Measurements from ENCODE around the gene ARHGEF28. TPM values are rescaled to one million over a fixed set of nuclear protein-coding genes. Genes with fewer than 3 reads are reported as not detected.

The ARHGEF28 gene
- total RNA-seq, 4 donors from 2014 or later: 0.52 to 1.2 (median 0.98) TPM

DNA sequence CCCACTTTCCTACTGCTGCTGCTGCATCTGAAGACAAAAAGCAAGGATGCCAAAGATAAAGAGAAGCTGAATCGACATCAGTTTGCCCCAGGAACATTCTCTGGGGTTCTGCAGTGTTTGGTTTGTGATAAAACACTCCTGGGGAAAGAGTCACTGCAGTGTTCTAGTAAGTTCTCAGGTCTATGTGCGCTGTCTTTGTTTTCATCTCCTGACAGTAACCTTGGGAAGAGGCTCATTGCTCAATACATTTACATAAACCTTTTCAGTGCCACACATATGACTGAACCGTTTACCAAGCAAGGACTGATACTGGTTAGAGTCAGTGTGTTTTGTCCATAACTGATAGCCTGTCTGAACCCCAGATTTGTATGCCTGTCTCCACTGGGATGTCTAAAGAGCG, 232.1 kb downstream of the ARHGEF28 start:
- intact Hi-C loops (cut with DNase I; ENCODE audit: low total_unique reads): no loop called here
- in situ Hi-C loops (cut with MboI; ENCODE audit: low sequenced_read_pairs in 4 of 4): no loop called here
- H3K27me3 ChIP-seq: no peaks in the 10 kb centered on the region

DNA sequence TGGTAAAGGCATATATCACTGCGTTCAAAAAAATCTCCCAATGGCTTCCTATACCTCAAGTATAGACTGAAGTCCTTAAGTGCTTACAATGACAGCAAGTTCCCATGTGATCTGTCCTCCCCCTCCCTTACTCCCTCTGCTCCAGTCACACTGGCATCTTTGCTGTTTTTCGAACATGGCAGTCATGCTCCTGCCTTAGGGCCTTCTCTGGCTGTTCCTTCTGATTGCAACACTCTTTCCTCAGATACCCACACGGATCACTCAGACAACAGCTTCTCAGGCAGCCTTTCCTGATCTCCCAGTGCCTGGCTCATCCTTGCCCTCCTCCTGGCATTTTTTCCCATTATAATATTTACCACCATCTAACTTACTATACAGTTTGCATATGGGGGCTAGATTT, 232.8 kb downstream of the ARHGEF28 start:
- TF ChIP-seq, protein P1, sequence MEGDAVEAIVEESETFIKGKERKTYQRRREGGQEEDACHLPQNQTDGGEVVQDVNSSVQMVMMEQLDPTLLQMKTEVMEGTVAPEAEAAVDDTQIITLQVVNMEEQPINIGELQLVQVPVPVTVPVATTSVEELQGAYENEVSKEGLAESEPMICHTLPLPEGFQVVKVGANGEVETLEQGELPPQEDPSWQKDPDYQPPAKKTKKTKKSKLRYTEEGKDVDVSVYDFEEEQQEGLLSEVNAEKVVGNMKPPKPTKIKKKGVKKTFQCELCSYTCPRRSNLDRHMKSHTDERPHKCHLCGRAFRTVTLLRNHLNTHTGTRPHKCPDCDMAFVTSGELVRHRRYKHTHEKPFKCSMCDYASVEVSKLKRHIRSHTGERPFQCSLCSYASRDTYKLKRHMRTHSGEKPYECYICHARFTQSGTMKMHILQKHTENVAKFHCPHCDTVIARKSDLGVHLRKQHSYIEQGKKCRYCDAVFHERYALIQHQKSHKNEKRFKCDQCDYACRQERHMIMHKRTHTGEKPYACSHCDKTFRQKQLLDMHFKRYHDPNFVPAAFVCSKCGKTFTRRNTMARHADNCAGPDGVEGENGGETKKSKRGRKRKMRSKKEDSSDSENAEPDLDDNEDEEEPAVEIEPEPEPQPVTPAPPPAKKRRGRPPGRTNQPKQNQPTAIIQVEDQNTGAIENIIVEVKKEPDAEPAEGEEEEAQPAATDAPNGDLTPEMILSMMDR (IDR thresholded peaks at IDR 0.05 in 4 of 5, conservative IDR thresholded peaks at IDR 0.05 in 1 of 5): no peak
- no peak for TF ChIP-seq POLR2A (IDR thresholded peaks at IDR 0.05)
- H3K4me1 ChIP-seq: peaks cover 0 to 4% of the 10 kb centered on the region in 2 donors
- ATAC-seq (no peak), DNase-seq (no peak)
- H3K9me3 ChIP-seq: no peaks in the 10 kb centered on the region
- no peaks in the 10 kb centered on the region for H3K27me3 ChIP-seq
- intact Hi-C loops (cut with DNase I; ENCODE audit: low total_unique reads) (no loop called here), in situ Hi-C loops (cut with MboI; ENCODE audit: low sequenced_read_pairs in 4 of 4) (no loop called here)
- H3K4me3 ChIP-seq: no peak overlapping the region
- no peaks in the 10 kb centered on the region for H3K36me3 ChIP-seq
- no peak overlapping the region for H3K27ac ChIP-seq

More for the DNA sequence above, 232.1 kb downstream of the ARHGEF28 start:
- Histone ChIP-seq H3K9me3 (no peaks in the 10 kb centered on the region), H3K36me3 (no peaks in the 10 kb centered on the region), H3K4me1 (peaks cover 0 to 4% of the 10 kb centered on the region in 2 donors), H3K27ac (no peak overlapping the region), H3K4me3 (no peak overlapping the region)
- no peak for ATAC-seq
- TF ChIP-seq, protein P1 (IDR thresholded peaks at IDR 0.05 in 4 of 5, conservative IDR thresholded peaks at IDR 0.05 in 1 of 5): no peak
- no peak for TF ChIP-seq POLR2A (IDR thresholded peaks at IDR 0.05)
- DNase-seq: no peak

DNA sequence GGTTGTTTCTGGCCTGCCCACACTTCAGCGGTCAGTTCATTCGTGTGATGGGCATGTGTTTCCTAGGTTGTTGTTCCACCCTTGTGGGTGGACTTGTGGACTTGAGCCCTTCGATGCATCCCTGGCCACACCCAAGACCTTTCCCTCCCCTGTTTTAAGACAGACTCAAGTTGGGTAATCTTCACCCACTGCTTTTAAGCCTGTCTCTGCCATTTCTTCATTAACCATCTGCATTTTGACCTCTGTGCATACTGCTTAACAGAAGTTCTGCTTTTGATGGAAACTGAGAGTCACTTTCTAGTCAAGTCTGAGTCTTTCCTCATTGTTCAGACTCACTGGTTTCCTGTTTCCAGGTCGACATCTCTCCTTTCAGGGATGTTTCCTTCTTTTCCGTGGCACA, 233.7 kb downstream of the ARHGEF28 start:
- H3K9me3 ChIP-seq: no peaks in the 10 kb centered on the region
- no peaks in the 10 kb centered on the region for H3K27me3 ChIP-seq
- H3K27ac ChIP-seq: no peak overlapping the region
- intact Hi-C loops (cut with DNase I; ENCODE audit: low total_unique reads): no loop called here
- no peak for ATAC-seq
- peaks cover 0 to 4% of the 10 kb centered on the region in 2 donors for H3K4me1 ChIP-seq
- in situ Hi-C loops (cut with MboI; ENCODE audit: low sequenced_read_pairs in 4 of 4): no loop called here
- no peak for TF ChIP-seq POLR2A (IDR thresholded peaks at IDR 0.05)
- TF ChIP-seq, protein P1 (IDR thresholded peaks at IDR 0.05 in 4 of 5, conservative IDR thresholded peaks at IDR 0.05 in 1 of 5): no peak
- H3K4me3 ChIP-seq: no peak overlapping the region
- H3K36me3 ChIP-seq: no peaks in the 10 kb centered on the region
- no peak for DNase-seq

DNA sequence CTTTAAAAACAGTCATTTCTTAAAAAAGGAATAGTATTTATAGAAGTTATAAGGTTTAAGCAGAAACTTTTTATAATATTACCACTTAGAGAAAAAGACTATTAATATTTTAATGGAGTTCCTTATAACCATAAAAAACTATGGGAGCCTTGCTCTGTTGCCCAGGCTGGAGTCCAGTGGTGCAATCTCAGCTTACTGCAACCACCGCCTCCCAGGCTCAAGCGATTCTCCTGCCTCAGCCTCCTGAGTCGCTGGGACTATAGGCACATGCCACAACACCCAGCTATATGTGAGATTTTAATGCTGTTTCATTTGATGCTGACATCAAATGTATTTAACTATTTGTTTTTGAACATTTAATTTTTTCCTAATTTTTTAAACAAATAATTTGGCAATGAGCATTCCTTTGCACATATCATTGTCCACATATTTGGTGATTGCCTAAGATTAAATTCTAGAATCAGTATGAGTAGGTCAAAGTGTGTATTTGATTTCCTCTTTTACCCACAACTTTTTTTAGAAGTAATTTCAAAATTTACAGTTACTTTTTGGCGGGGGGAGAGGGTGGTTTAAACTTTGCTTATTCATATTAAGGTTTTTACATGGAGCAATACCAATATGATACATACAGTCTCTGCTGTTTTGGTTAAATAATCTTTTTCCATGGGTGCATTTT, 235.5 kb downstream of the ARHGEF28 start:
- Histone ChIP-seq H3K27ac (no peak overlapping the region), H3K4me3 (no peak overlapping the region), H3K36me3 (no peaks in the 10 kb centered on the region), H3K27me3 (no peaks in the 10 kb centered on the region), H3K9me3 (no peaks in the 10 kb centered on the region), H3K4me1 (peaks cover 0 to 4% of the 10 kb centered on the region in 2 donors)
- ATAC-seq (no peak), DNase-seq (no peak)
- no peak for TF ChIP-seq POLR2A (IDR thresholded peaks at IDR 0.05)
- TF ChIP-seq, protein P1 (IDR thresholded peaks at IDR 0.05 in 4 of 5, conservative IDR thresholded peaks at IDR 0.05 in 1 of 5): no peak
- intact Hi-C loops (cut with DNase I; ENCODE audit: low total_unique reads): no loop called here
- in situ Hi-C loops (cut with MboI; ENCODE audit: low sequenced_read_pairs in 4 of 4): no loop called here

DNA sequence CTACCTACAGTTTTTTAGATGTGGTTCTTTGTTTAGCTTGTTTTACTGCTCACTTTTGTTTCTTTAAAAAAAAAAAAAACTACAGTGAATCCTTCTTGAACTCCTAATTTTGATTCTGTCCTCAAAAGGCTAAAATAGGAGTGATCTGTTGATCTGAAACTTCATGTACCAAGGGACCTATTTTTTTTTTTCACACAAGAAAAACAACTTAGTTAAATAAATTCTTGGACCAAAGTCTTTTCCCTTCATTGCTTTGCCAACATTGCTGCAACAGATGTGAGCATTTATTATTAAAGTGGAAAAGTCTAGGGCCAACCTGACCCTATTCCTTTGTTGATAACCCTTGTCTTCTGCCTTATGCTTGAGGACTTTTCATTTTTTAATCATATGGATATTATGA, 236.8 kb downstream of the ARHGEF28 start:
- H3K36me3 ChIP-seq: no peaks in the 10 kb centered on the region
- peak in 1 of 2 donors; percentile 27 for ATAC-seq
- peaks cover 0 to 4% of the 10 kb centered on the region in 2 donors for H3K4me1 ChIP-seq
- no peak overlapping the region for H3K4me3 ChIP-seq
- no peaks in the 10 kb centered on the region for H3K9me3 ChIP-seq
- no peak for DNase-seq
- no peaks in the 10 kb centered on the region for H3K27me3 ChIP-seq
- in situ Hi-C loops (cut with MboI; ENCODE audit: low sequenced_read_pairs in 4 of 4): no loop called here
- TF ChIP-seq POLR2A (IDR thresholded peaks at IDR 0.05): no peak
- TF ChIP-seq, protein P1 (IDR thresholded peaks at IDR 0.05 in 4 of 5, conservative IDR thresholded peaks at IDR 0.05 in 1 of 5): no peak
- intact Hi-C loops (cut with DNase I; ENCODE audit: low total_unique reads): no loop called here
- H3K27ac ChIP-seq: no peak overlapping the region
